Endothelial cell of umbilical vein (primary cell): Measurements from ENCODE around the gene GATM.

Source experiments
- GATA2 ChIP-seq: IDR thresholded peaks from 2 replicates; pipeline ENCODE4 v1.7.0; 2011; ENCODE audit warnings: low read depth, mild to moderate bottlenecking, moderate library complexity, mixed read lengths, low read length; ENCODE audit not compliant: insufficient read length, insufficient read depth
- TF ChIP-seq, protein P1 (sequence below), 2 donors: IDR thresholded peaks; 1 replicate in 1 of 2; 2 replicates in 1 of 2; pipeline ENCODE4 v1.5.1; 2011; ENCODE audit warnings: low read length in 2 of 2, mild to moderate bottlenecking in 2 of 2, moderate library complexity in 2 of 2, control low read depth in 1 of 2, inconsistent platforms in 1 of 2, low read depth in 1 of 2; ENCODE audit not compliant: insufficient read depth in 1 of 2; ENCODE audit errors: extremely low read depth in 1 of 2

GRCh38 chr15:45409596-45409995 is 31.3 kb upstream of the GATM start:
- TF ChIP-seq, protein P1, sequence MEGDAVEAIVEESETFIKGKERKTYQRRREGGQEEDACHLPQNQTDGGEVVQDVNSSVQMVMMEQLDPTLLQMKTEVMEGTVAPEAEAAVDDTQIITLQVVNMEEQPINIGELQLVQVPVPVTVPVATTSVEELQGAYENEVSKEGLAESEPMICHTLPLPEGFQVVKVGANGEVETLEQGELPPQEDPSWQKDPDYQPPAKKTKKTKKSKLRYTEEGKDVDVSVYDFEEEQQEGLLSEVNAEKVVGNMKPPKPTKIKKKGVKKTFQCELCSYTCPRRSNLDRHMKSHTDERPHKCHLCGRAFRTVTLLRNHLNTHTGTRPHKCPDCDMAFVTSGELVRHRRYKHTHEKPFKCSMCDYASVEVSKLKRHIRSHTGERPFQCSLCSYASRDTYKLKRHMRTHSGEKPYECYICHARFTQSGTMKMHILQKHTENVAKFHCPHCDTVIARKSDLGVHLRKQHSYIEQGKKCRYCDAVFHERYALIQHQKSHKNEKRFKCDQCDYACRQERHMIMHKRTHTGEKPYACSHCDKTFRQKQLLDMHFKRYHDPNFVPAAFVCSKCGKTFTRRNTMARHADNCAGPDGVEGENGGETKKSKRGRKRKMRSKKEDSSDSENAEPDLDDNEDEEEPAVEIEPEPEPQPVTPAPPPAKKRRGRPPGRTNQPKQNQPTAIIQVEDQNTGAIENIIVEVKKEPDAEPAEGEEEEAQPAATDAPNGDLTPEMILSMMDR (IDR thresholded peaks at IDR 0.05; ENCODE audit: extremely low read depth in 1 of 2, insufficient read depth in 1 of 2, low read depth in 1 of 2, low read length in 2 of 2): no peak
- TF ChIP-seq GATA2: no peak
